Cerebellar cortex (tissue), 1 donor: ENCODE results near the gene MAN2A2.
"Not testable (repeated sequence)": the region's sequence is repeated elsewhere in the genome, so short reads cannot be mapped to it uniquely, and the experiment has no call there.

Experiments
- DNase-seq: peaks from one replicate; pipeline ENCODE4 v3.0.0-alpha.2; 2015; ENCODE audit warnings: low spot score

MAN2A2 gene

GRCh38 chr15:90883976-90884718 is 19.0 kb upstream of the MAN2A2 start, which contains the start of gene FES:
TSS of gene FES (plus strand) at chr15:90884504. CDS start at chr15:90885046, 542 bp downstream.
- no peak for DNase-seq

GRCh38 chr15:90884719-90885431 is 18.2 kb upstream of the MAN2A2 start:
- no peak for DNase-seq

- peak; percentile 69 for DNase-seq
Observed at GRCh38 chr15:90885432-90886290, 17.4 kb upstream of the MAN2A2 start.

- DNase-seq = no peak
Observed at GRCh38 chr15:90886291-90886614, 16.8 kb upstream of the MAN2A2 start.

GRCh38 chr15:90887037-90887481 is 16.0 kb upstream of the MAN2A2 start:
- DNase-seq = no peak

GRCh38 chr15:90889313-90889730 is 13.8 kb upstream of the MAN2A2 start:
- DNase-seq = no peak

- DNase-seq = no peak
Observed at GRCh38 chr15:90889736-90890456, 13.2 kb upstream of the MAN2A2 start.

GRCh38 chr15:90890839-90891238 is 12.3 kb upstream of the MAN2A2 start:
- DNase-seq = no peak

- no peak for DNase-seq
Observed at GRCh38 chr15:90891346-90891949, 11.7 kb upstream of the MAN2A2 start.

- no peak for DNase-seq
Observed at GRCh38 chr15:90892023-90892422, 11.1 kb upstream of the MAN2A2 start.

GRCh38 chr15:90892498-90893174 is 10.5 kb upstream of the MAN2A2 start:
- DNase-seq = no peak

GRCh38 chr15:90893175-90894090 is 9.7 kb upstream of the MAN2A2 start:
- no peak for DNase-seq

GRCh38 chr15:90895571-90896117 is 7.5 kb upstream of the MAN2A2 start:
- DNase-seq = peak; percentile 84

- DNase-seq = not testable (repeated sequence)
Observed at GRCh38 chr15:90897131-90897655, 5.9 kb upstream of the MAN2A2 start.

- no peak for DNase-seq
Observed at GRCh38 chr15:90901175-90902039, 1.7 kb upstream of the MAN2A2 start.

GRCh38 chr15:90902040-90902839 is 862 bp upstream of the MAN2A2 start:
- peak; percentile 79 for DNase-seq
